ENCODE results near the gene MEF2C. TPM values are rescaled to one million over a fixed set of nuclear protein-coding genes. Genes with fewer than 3 reads are reported as not detected.

Gene MEF2C
- total RNA-seq, result 0.22 and 0.79 TPM in 2 replicates

DNA sequence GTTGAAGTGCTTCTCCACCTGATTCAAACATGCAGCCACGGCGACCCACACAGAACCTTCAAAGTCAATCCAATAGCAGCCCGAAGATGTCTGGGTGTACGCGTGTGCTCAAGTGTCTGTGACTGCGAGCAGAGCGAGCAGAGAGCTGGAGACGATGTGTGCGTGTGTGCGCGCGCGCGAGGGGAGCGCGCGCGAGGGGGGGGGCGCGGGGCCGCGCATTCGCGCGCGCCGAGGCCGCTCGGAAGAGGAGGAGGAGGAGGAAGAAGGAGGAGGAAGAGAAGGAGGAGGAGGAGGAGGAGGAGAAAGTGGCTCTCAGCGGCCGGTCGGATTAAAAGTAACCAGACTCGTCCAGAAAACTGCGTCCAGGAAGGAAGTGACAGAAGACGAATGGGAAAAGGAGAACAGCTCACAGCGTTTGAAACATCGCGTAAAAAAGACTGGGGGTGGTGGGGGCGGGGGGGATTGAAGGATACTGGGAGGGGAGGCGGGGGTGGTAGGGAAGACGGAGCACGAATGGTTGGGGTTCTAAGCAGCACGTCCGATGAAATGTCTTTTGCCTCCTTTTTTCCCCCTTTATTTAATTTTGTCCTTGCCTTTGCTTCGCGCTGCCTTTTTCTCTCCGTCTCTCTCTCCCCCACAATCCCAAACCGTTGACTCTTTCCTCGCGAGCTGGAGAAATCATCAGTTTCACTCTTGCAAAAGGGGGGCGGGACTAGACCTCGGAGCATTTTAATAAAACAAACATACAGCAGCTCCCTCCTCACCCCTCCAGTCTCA lies at the start of gene MEF2C:
Gene MEF2C, minus strand, starts transcription at position 126 of the 777 bp plus-strand sequence. CDS start 59,396 bp downstream, outside the sequence.

Small RNA genes lying within 50 kb of the gene (small RNA-seq; reads per million reads assigned to genes)
- gene AC008525.2, result not detected
